ENCODE data around the gene HIVEP1.

DNA sequence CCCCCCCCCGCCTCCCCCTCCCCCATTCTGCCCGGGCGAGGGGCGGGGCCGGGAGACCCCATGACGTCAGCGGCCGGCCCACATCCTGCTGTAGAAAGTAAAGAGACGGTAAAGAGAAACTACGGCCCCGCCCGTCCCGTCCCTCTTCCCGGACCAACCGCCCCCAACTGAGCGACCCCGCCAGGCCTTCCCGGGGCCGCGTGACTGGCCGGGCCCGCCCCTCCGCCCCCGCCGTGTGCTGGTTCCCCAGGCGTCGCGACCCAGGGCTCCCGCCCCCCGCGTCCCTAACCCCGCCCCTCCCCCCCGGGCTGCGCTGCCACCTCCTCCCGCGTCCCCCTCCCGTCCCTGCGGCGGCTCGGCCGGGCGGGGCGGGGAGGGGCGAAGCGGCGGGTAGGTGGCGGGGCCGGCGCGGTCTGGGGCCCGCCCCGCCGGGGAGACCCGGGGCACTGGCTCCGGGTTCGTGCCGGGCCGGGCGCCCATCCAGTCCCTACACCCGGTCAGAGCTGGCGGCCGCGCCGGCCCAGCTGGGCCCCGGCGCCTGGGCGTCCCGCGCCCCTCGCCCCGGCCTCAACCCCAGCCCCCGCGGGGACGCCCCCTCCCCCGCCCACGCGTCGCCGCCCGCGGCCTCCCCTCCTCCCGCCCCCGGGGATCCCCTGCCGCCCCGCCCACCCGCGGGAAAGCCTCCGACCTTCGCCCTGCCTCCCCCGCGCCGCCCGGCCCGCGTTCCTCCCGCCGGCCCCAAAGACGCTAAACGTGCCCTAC lies 655 bp upstream of the HIVEP1 start:
- TF ChIP-seq, protein P1, sequence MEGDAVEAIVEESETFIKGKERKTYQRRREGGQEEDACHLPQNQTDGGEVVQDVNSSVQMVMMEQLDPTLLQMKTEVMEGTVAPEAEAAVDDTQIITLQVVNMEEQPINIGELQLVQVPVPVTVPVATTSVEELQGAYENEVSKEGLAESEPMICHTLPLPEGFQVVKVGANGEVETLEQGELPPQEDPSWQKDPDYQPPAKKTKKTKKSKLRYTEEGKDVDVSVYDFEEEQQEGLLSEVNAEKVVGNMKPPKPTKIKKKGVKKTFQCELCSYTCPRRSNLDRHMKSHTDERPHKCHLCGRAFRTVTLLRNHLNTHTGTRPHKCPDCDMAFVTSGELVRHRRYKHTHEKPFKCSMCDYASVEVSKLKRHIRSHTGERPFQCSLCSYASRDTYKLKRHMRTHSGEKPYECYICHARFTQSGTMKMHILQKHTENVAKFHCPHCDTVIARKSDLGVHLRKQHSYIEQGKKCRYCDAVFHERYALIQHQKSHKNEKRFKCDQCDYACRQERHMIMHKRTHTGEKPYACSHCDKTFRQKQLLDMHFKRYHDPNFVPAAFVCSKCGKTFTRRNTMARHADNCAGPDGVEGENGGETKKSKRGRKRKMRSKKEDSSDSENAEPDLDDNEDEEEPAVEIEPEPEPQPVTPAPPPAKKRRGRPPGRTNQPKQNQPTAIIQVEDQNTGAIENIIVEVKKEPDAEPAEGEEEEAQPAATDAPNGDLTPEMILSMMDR (IDR thresholded peaks at IDR 0.05): no peak
- TF ChIP-seq NRF1 (IDR thresholded peaks at IDR 0.05; ENCODE audit: low read depth, low read length) (no peak), ELF1 (IDR thresholded peaks at IDR 0.05) (peak; percentile 31; the same call in 1 of the 2 replicates), SMC3 (IDR thresholded peaks at IDR 0.05; ENCODE audit: low read depth, low read length) (no peak), POLR2AphosphoS5 (IDR thresholded peaks at IDR 0.05; ENCODE audit: low read depth, low read length) (no peak), EP300 (IDR thresholded peaks at IDR 0.05; ENCODE audit: borderline replicate concordance in 1 of 2, low read depth in 1 of 2, low read length in 1 of 2) (peak; percentile 5 to 47; a peak in 2 of 4 replicates), CHD2 (IDR thresholded peaks at IDR 0.05; ENCODE audit: low read length, partially characterized antibody) (peak; percentile 38), SIN3A (IDR thresholded peaks at IDR 0.05; ENCODE audit: borderline replicate concordance, low read depth, low read length) (peak; percentile 33; the same call in 1 of the 2 replicates)

Measured in SK-N-SH (cell line).